ENCODE data around the gene DCAF5. TPM values are rescaled to one million over a fixed set of nuclear protein-coding genes. Genes with fewer than 3 reads are reported as not detected.

DCAF5 gene
- total and polyA plus RNA-seq, 2 donors (not counting 1 experiment from before 2014, with no cell fraction given), result 62.2 to 65.5 TPM

DNA sequence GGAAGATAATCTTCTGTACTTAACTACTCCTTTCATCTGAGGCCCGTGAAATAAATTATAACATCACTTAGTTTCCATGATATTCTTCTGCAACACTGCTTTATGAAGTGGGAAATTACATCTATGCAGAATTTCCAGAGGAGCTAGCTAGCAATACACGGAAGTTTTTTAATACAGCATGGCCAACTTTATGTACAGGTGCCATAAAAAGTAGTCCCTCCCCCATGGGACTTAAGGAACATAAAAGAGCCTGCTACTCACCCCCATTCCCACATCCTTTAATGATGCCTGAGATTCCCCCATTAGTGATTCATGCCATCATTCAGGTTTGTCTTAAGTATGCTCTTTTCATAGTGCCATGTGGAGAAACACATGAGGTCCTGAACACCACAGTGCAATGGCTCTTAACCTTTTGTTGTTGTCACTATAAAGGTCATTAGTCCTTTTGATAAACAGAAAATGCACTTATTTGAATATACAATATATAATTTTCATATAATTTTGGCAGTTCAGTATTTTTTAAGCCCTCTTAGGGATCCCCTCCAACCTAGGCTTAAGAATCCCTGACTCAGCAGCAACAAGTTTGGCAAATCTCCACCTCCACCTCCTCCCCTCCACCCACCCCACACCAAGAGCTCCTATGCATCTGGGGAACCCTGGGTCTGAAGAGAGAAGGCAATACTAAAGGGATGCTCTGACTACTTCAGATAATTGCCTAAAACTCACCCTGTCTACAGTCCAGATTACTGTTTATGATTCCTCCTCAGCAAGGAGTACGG, 37.3 kb downstream of the DCAF5 start:
- WGBS (ENCODE audit: insufficient coverage), result 94% methylated on average over 2 of the region's 3 CpGs
- intact Hi-C loops (cut with micrococcal nuclease), result no loop called here
- Histone ChIP-seq H3K27me3 (replicated peaks in 1 of 4; ENCODE audit: control extremely low read depth in 1 of 4, control insufficient read depth in 3 of 4, insufficient read depth in 4 of 4, low read length in 3 of 4) (no peaks in the 10 kb centered on the region), H3K4me1 (ENCODE audit: control insufficient read depth in 2 of 2, insufficient read depth in 2 of 2, low read length in 2 of 2) (peaks cover 3 to 12% of the 10 kb centered on the region in 2 donors), H3K79me2 (ENCODE audit: control insufficient read depth, insufficient read depth, low read length) (no peaks in the 10 kb centered on the region), H3K4me2 (replicated peaks; ENCODE audit: low read depth, low read length, poor library complexity, severe bottlenecking) (no peak overlapping the region), H3K9me3 (ENCODE audit: control extremely low read depth in 1 of 3, control insufficient read depth in 2 of 3, insufficient read depth in 1 of 3, low read length in 2 of 3) (no peaks in the 10 kb centered on the region), H3K9ac (ENCODE audit: low read length) (no peak overlapping the region), H2AFZ (ENCODE audit: insufficient read depth, low read depth, low read length, poor library complexity, severe bottlenecking) (no peak overlapping the region), H3K27ac (ENCODE audit: low read length in 2 of 2) (no peak overlapping the region), H4K20me1 (ENCODE audit: control insufficient read depth, insufficient read depth, low read length, poor library complexity, severe bottlenecking) (peaks cover 19% of the 10 kb centered on the region), H3K36me3 (replicated peaks in 1 of 2; ENCODE audit: control extremely low read depth in 1 of 2, control insufficient read depth in 1 of 2, extremely low read depth in 1 of 2, insufficient read depth in 2 of 2, low read length in 1 of 2) (peaks cover 0 to 71% of the 10 kb centered on the region in 2 experiments), H3K4me3 (ENCODE audit: control extremely low read depth in 1 of 5, extremely low read depth in 1 of 5, insufficient read depth in 1 of 5, low read depth in 2 of 5, low read length in 4 of 5) (no peak overlapping the region)
- Mint-ChIP-seq H3K27me3 (no peaks in the 10 kb centered on the region), H3K4me1 (peaks cover 15% of the 10 kb centered on the region), H3K4me3 (no peak overlapping the region), H3K27ac (no peak overlapping the region), H3K9me3 (ENCODE audit: insufficient read depth) (no peaks in the 10 kb centered on the region)
- no peak for DNase-seq
- CTCF ChIA-PET, result no interaction called here
- POLR2A ChIA-PET, result interaction anchor here (0.6 kb wide), 1 partner anchor 12 kb away, joined by 9 read pairs; no protein-coding TSS in a partner anchor
- TF ChIP-seq CTCF (IDR thresholded peaks at IDR 0.05) (no peak), EZH2 (IDR thresholded peaks at IDR 0.05; ENCODE audit: borderline replicate concordance, insufficient read depth, low read depth, low read length, poor library complexity, severe bottlenecking) (no peak)
- ATAC-seq (ENCODE audit: low read depth), result no peak

- H3K9me3 ChIP-seq (ENCODE audit: control extremely low read depth in 1 of 3, control insufficient read depth in 2 of 3, insufficient read depth in 1 of 3, low read length in 2 of 3), result no peaks in the 10 kb centered on the region
- no peak overlapping the region for H3K9ac ChIP-seq (ENCODE audit: low read length)
- intact Hi-C loops (cut with micrococcal nuclease), result no loop called here
- H3K27me3 ChIP-seq (replicated peaks in 1 of 4; ENCODE audit: control extremely low read depth in 1 of 4, control insufficient read depth in 3 of 4, insufficient read depth in 4 of 4, low read length in 3 of 4), result no peaks in the 10 kb centered on the region
- ChIA-PET POLR2A (no interaction called here), CTCF (no interaction called here)
- H2AFZ ChIP-seq (ENCODE audit: insufficient read depth, low read depth, low read length, poor library complexity, severe bottlenecking), result no peak overlapping the region
- H3K27ac ChIP-seq (ENCODE audit: low read length in 2 of 2), result no peak overlapping the region
- H3K9me3 Mint-ChIP-seq (ENCODE audit: insufficient read depth), result no peaks in the 10 kb centered on the region
- no peaks in the 10 kb centered on the region for H3K27me3 Mint-ChIP-seq
- H3K4me2 ChIP-seq (replicated peaks; ENCODE audit: low read depth, low read length, poor library complexity, severe bottlenecking), result no peak overlapping the region
- WGBS (ENCODE audit: insufficient coverage), result 100% methylated on average over 1 of the region's 2 CpGs
- H3K4me1 ChIP-seq (ENCODE audit: control insufficient read depth in 2 of 2, insufficient read depth in 2 of 2, low read length in 2 of 2), result peaks cover 3 to 12% of the 10 kb centered on the region in 2 donors
- peaks cover 15% of the 10 kb centered on the region for H3K4me1 Mint-ChIP-seq
- ATAC-seq (ENCODE audit: low read depth) (no peak), DNase-seq (no peak)
- H4K20me1 ChIP-seq (ENCODE audit: control insufficient read depth, insufficient read depth, low read length, poor library complexity, severe bottlenecking), result peaks cover 14% of the 10 kb centered on the region
- no peak overlapping the region for H3K4me3 ChIP-seq (ENCODE audit: control extremely low read depth in 1 of 5, extremely low read depth in 1 of 5, insufficient read depth in 1 of 5, low read depth in 2 of 5, low read length in 4 of 5)
- no peak overlapping the region for H3K4me3 Mint-ChIP-seq
- peaks cover 0 to 67% of the 10 kb centered on the region in 2 experiments for H3K36me3 ChIP-seq (replicated peaks in 1 of 2; ENCODE audit: control extremely low read depth in 1 of 2, control insufficient read depth in 1 of 2, extremely low read depth in 1 of 2, insufficient read depth in 2 of 2, low read length in 1 of 2)
- no peaks in the 10 kb centered on the region for H3K79me2 ChIP-seq (ENCODE audit: control insufficient read depth, insufficient read depth, low read length)
- H3K27ac Mint-ChIP-seq, result no peak overlapping the region
- TF ChIP-seq CTCF (IDR thresholded peaks at IDR 0.05), result no peak
- no peak for TF ChIP-seq EZH2 (IDR thresholded peaks at IDR 0.05; ENCODE audit: borderline replicate concordance, insufficient read depth, low read depth, low read length, poor library complexity, severe bottlenecking)
Observed at GRCh38 chr14:69114763-69115162, 38.2 kb downstream of the DCAF5 start.

Measured in B cell (primary cell).